ENCODE data around the gene ATRAID. TPM values are rescaled to one million over a fixed set of nuclear protein-coding genes. Genes with fewer than 3 reads are reported as not detected.
A peak's percentile ranks its signal among the peaks of the same experiment; 100 is the strongest.

Gene ATRAID
- polyA plus RNA-seq, 3 donors: 120 to 298 (median 287) TPM

DNA sequence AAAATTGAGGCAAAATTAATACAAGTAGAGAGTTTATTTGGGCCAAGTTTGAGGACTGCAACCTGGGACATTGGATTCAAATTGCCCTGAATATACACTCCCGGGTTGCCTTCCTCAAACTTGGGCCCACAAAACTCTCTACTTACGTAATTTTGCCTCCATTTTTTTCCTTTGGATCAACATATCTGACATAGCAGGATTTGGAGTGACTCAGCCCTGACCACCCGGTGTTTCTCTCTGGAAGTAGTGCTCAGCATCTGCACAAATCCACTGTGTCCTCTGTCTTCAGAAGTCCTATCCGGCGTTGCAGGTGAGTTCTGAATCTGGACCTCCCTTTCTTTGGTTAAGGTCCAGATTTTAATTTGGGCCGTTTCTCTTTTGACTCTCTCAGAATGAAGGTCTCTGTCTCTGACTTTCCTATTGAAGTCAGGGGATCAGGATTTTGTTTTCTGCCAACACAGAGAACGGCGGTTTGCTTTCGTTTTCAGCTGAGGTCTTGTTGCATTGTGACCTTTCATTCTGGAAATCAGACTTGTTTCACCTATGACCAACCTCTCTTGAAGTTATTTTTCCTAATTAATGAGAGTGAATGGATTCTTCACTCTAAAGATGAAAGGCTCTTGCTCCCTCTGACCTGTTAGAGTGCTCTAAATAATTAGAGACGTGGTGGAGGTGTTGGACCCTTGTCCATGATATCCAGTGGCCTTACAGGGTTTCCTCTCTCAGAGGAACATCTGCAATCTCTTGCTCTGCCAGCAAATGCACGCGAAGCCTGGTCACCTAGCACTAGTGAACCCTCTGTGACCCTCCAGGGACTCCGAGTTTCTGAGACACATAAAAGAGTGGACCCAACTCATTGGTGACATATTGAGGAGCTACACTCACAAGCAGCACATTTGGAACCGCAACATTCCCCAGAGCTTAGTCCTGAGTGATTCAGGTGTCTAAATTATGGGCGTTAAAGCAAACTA, 49.4 kb upstream of the ATRAID start:
- intact Hi-C loops (cut with micrococcal nuclease): no loop called here
- Histone ChIP-seq H3K4me2 (replicated peaks; ENCODE audit: extremely low read depth, low read length, poor library complexity, severe bottlenecking) (no peak overlapping the region), H3K4me1 (ENCODE audit: control insufficient read depth in 1 of 2, insufficient read depth in 2 of 2, low read length in 2 of 2) (no peaks in the 10 kb centered on the region)

More for the DNA sequence above, 49.4 kb upstream of the ATRAID start:
- WGBS (ENCODE audit: insufficient coverage): 91% methylated on average over 11 of the region's 15 CpGs
- no peaks in the 10 kb centered on the region for H3K27me3 ChIP-seq (ENCODE audit: control insufficient read depth in 2 of 2, insufficient read depth in 2 of 2, low read length in 2 of 2)
- H3K36me3 ChIP-seq (replicated peaks in 1 of 2; ENCODE audit: control insufficient read depth in 1 of 2, insufficient read depth in 2 of 2, low read length in 2 of 2): no peaks in the 10 kb centered on the region
- no peak overlapping the region for H3K9ac ChIP-seq (ENCODE audit: insufficient read depth, low read length, poor library complexity, severe bottlenecking)
- H3K79me2 ChIP-seq (ENCODE audit: insufficient read depth, low read length): no peaks in the 10 kb centered on the region
- Mint-ChIP-seq H3K27ac (peak overlapping the region in 1 of 7 donors; percentile 33), H3K4me1 (peaks cover 2% of the 10 kb centered on the region), H3K9me3 (peaks cover 0 to 2% (median 0%) of the 10 kb centered on the region in 7 donors), H3K27me3 (ENCODE audit: low read depth in 3 of 3) (peaks cover 2 to 6% (median 2%) of the 10 kb centered on the region in 3 donors), H3K36me3 (no peaks in the 10 kb centered on the region), H3K4me3 (no peak overlapping the region)
- H3K9me3 ChIP-seq (replicated peaks in 1 of 2; ENCODE audit: control insufficient read depth in 1 of 2, insufficient read depth in 1 of 2, low read length in 2 of 2): no peaks in the 10 kb centered on the region
- H3K4me3 ChIP-seq (replicated peaks in 1 of 3; ENCODE audit: low read depth in 2 of 3, low read length in 3 of 3): no peak overlapping the region
- DNase-seq: no peak
- H3K27ac ChIP-seq (ENCODE audit: low read depth in 1 of 2, low read length in 2 of 2): no peak overlapping the region
- TF ChIP-seq, protein P1, sequence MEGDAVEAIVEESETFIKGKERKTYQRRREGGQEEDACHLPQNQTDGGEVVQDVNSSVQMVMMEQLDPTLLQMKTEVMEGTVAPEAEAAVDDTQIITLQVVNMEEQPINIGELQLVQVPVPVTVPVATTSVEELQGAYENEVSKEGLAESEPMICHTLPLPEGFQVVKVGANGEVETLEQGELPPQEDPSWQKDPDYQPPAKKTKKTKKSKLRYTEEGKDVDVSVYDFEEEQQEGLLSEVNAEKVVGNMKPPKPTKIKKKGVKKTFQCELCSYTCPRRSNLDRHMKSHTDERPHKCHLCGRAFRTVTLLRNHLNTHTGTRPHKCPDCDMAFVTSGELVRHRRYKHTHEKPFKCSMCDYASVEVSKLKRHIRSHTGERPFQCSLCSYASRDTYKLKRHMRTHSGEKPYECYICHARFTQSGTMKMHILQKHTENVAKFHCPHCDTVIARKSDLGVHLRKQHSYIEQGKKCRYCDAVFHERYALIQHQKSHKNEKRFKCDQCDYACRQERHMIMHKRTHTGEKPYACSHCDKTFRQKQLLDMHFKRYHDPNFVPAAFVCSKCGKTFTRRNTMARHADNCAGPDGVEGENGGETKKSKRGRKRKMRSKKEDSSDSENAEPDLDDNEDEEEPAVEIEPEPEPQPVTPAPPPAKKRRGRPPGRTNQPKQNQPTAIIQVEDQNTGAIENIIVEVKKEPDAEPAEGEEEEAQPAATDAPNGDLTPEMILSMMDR (IDR thresholded peaks at IDR 0.05): no peak
- H2AFZ ChIP-seq (ENCODE audit: insufficient read depth, low read depth, low read length, poor library complexity, severe bottlenecking): no peak overlapping the region
- H4K20me1 ChIP-seq (ENCODE audit: insufficient read depth, low read length): no peaks in the 10 kb centered on the region
